Body of pancreas (tissue), 4 donors: Measurements from ENCODE around the gene ENG.

Experiments used
- CTCF ChIP-seq, 7 experiments: fragments of 450-650 bp in 4 of 7; fragments of 200-600 bp in 3 of 7; sonication (generic) in 3 of 7; IDR thresholded peaks; one replicate each; pipeline ENCODE4 v1.5.1; 2016 to 2019; ENCODE audit warnings: antibody characterized with exemption in 7 of 7
- POLR2A ChIP-seq, 3 donors: fragments of 450-650 bp; IDR thresholded peaks; one replicate each; pipeline ENCODE4 v1.6.1; 2016; ENCODE audit warnings: antibody characterized with exemption in 3 of 3, mild to moderate bottlenecking in 2 of 3

GRCh38 chr9:127884976-127885490 lies 30.6 kb upstream of the ENG start:
- no peak for TF ChIP-seq CTCF (IDR thresholded peaks at IDR 0.05)
- no peak for TF ChIP-seq POLR2A (IDR thresholded peaks at IDR 0.05)
